Measurements from ENCODE around the gene TNFRSF8.

Gene TNFRSF8

GRCh38 chr1:12144969-12145368 lies 81.9 kb downstream of the TNFRSF8 start:
- Histone ChIP-seq H3K27ac (peak overlapping the region; percentile 100), H3K36me3 (no peaks in the 10 kb centered on the region), H3K9me3 (no peaks in the 10 kb centered on the region), H3K27me3 (no peaks in the 10 kb centered on the region), H3K4me1 (ENCODE audit: control insufficient read depth in 1 of 2, insufficient read depth in 1 of 2, low read depth in 1 of 2, low read length in 1 of 2) (peaks cover 100% of the 10 kb centered on the region in 2 experiments), H3K4me3 (ENCODE audit: low read depth in 1 of 2, low read length in 1 of 2) (peak overlapping the region in 1 of 2 experiments; percentile 40)
- TF ChIP-seq CTCF (IDR thresholded peaks at IDR 0.05), result no peak

DNA sequence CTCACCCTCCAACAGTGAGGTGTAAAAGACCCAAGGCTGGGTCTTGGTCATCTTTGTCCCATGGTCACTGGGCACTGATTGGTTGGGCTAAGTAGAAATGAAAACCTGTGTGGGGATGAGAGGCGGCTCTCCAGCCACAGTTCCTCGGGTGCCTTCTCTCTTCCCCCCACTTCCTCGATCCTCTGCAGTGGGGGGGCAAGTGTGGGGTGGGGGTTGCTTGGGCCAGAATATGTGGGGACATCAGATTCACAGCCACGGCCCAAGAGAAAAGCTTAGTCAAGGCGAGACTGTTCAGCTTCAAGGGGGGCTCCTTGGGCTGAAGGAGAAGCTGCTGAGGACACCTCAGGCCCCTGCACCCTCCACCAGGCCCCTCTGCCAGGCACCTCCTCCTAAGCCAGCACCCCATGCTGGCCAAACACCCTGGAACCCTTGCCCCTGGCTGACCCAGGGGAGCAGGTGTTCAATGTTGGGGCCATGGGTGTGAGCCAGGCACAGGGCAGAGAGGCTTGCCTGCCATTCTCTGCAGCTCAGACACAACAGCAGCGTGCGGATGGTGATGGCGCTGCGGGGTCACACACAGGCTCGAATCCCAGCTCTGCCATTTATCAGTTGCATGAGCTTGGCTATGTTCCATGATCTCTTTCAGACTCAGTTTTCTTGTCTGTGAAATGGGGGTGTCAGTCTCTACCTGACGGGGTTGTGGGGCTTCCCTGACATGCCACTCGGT lies 82.7 kb downstream of the TNFRSF8 start:
- H3K4me1 ChIP-seq (ENCODE audit: control insufficient read depth in 1 of 2, insufficient read depth in 1 of 2, low read depth in 1 of 2, low read length in 1 of 2), result peaks cover 100% of the 10 kb centered on the region in 2 experiments
- no peak for TF ChIP-seq CTCF (IDR thresholded peaks at IDR 0.05)
- H3K27me3 ChIP-seq, result no peaks in the 10 kb centered on the region
- H3K4me3 ChIP-seq (ENCODE audit: low read depth in 1 of 2, low read length in 1 of 2), result peak overlapping the region in 1 of 2 experiments; percentile 40
- no peaks in the 10 kb centered on the region for H3K9me3 ChIP-seq
- H3K36me3 ChIP-seq, result no peaks in the 10 kb centered on the region
- peak overlapping the region; percentile 100 for H3K27ac ChIP-seq

- peaks cover 100% of the 10 kb centered on the region in 2 experiments for H3K4me1 ChIP-seq (ENCODE audit: control insufficient read depth in 1 of 2, insufficient read depth in 1 of 2, low read depth in 1 of 2, low read length in 1 of 2)
- H3K9me3 ChIP-seq, result no peaks in the 10 kb centered on the region
- peak overlapping the region in 1 of 2 experiments; percentile 14 for H3K4me3 ChIP-seq (ENCODE audit: low read depth in 1 of 2, low read length in 1 of 2)
- H3K36me3 ChIP-seq, result no peaks in the 10 kb centered on the region
- no peak for TF ChIP-seq CTCF (IDR thresholded peaks at IDR 0.05)
- H3K27me3 ChIP-seq, result no peaks in the 10 kb centered on the region
- H3K27ac ChIP-seq, result peak overlapping the region; percentile 100
Observed at GRCh38 chr1:12146343-12147112, 83.4 kb downstream of the TNFRSF8 start.

- no peak for TF ChIP-seq CTCF (IDR thresholded peaks at IDR 0.05)
- Histone ChIP-seq H3K4me3 (ENCODE audit: low read depth in 1 of 2, low read length in 1 of 2) (peak overlapping the region in 1 of 2 experiments; percentile 14), H3K4me1 (ENCODE audit: control insufficient read depth in 1 of 2, insufficient read depth in 1 of 2, low read depth in 1 of 2, low read length in 1 of 2) (peaks cover 100% of the 10 kb centered on the region in 2 experiments), H3K27ac (peak overlapping the region; percentile 100), H3K36me3 (no peaks in the 10 kb centered on the region), H3K27me3 (no peaks in the 10 kb centered on the region), H3K9me3 (no peaks in the 10 kb centered on the region)
Observed at GRCh38 chr1:12147201-12147701, 84.1 kb downstream of the TNFRSF8 start.

DNA sequence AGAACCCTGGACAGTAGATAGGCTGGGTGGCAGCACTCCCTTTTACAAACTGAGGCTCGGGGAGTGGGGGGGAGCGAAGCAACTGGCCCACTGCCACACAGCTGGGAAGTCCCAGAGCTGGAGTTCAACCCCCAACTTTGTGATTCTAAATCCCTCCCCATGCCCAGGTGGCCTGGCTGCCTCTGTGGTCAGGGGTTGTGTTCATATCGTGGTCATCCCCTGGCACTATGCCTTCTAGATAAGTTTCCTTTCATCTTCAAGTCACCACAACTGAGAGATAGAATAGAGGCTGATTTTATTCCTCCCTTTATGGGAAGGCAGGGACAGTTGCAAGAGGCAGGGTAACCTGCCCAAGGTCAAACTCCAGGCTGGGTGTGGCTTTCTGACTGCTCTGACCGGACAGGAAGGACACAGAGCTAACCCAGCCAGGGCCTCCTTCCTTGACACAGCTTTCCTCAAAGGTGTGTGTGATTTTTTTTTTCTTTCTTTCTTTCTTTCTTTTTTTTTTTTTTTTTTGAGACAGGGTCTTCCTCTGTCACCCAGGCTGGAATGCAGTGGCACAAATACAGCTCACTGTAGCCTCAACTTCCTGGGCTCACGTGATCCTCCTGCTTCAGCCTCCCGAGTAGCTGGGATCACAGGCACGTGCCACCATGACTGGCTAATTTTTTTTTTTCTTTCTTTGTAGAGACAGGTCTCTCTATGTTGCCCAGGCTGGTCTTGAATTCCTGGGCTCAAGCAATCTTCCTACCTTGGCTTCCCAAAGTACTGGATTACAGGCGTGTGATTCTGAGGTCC lies 85.3 kb downstream of the TNFRSF8 start:
- peak overlapping the region; percentile 11 to 33 for H3K4me3 ChIP-seq (ENCODE audit: low read depth in 1 of 2, low read length in 1 of 2)
- H3K27me3 ChIP-seq, result no peaks in the 10 kb centered on the region
- peak overlapping the region; percentile 100 for H3K27ac ChIP-seq
- no peaks in the 10 kb centered on the region for H3K9me3 ChIP-seq
- TF ChIP-seq CTCF (IDR thresholded peaks at IDR 0.05), result no peak
- H3K36me3 ChIP-seq, result no peaks in the 10 kb centered on the region
- peaks cover 100% of the 10 kb centered on the region in 2 experiments for H3K4me1 ChIP-seq (ENCODE audit: control insufficient read depth in 1 of 2, insufficient read depth in 1 of 2, low read depth in 1 of 2, low read length in 1 of 2)
